SW480 (cell line): Measurements from ENCODE around the gene MEIS2.

Experiments
- DNase-seq: peaks from one replicate; pipeline ENCODE4 v3.0.0-alpha.2; 2016; ENCODE audit warnings: low spot score

MEIS2 gene

GRCh38 chr15:36965570-36966342 is 134.6 kb downstream of the MEIS2 start:
- DNase-seq, result no peak

GRCh38 chr15:36964626-36965025 is 135.7 kb downstream of the MEIS2 start:
- DNase-seq, result no peak

DNA sequence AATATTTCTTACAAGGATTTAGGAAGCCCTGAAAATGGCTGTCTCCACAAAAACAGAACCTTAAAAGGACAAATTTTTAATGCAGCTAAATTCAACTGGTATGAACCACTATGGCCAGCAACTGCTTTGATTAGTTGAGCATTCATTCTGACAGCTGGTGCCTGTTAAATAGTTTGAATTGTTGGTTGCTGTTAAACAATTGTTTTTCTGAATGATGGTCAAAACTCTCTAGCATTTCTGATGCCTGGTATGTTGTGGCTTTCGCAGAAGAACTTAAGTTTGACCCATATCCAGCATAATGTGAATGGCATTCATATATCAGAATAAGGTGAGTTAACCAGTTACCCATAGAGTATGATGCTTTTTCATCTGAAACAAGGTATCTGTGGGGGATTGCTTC is 138.4 kb downstream of the MEIS2 start:
- no peak for DNase-seq

DNA sequence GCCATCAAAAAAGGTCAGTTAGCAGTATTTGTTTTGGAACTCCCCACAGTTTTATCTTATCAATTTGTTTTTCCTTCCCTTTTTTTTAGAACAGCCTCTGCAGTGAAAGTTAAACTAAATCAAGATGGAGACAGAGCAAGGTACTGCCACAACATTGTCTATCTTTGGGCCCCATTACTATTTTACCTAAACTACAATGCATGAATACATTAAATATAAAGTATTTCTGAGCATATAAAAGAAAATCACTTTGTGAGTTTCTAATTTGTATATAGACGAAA is 139.5 kb downstream of the MEIS2 start:
- DNase-seq, result no peak

- no peak for DNase-seq
These were observed 140.0 kb downstream of the MEIS2 start for GRCh38 chr15:36960179-36960946.

GRCh38 chr15:36959746-36960145 is 140.6 kb downstream of the MEIS2 start:
- DNase-seq, result no peak

GRCh38 chr15:36958606-36959005 is 141.7 kb downstream of the MEIS2 start:
- no peak for DNase-seq

- DNase-seq, result no peak
These were observed 145.9 kb downstream of the MEIS2 start for GRCh38 chr15:36954486-36954885.

DNA sequence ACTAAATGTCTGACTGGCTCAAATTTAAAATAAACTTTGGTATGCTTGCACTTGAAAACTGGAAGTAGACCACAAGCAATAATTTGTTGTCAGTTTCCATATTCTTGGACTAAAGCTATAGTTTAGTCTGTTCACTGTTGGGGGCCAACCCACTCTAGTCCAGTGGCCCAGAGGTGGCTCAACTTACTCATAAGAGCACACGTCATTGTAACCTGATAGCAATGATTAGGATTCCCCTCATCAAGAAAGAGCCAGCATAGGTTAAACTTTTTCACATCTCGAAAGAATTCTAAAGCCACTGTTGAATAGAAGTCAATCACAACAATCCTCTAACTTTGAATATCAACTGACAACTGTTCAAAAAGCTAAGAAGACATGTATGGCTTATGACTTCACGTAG is 147.0 kb downstream of the MEIS2 start:
- no peak for DNase-seq

GRCh38 chr15:36951731-36952247 is 148.6 kb downstream of the MEIS2 start:
- no peak for DNase-seq

- DNase-seq, result no peak
These were observed 150.0 kb downstream of the MEIS2 start for GRCh38 chr15:36950371-36950770.

- DNase-seq, result no peak
These were observed 151.4 kb downstream of the MEIS2 start for GRCh38 chr15:36948982-36949381.

DNA sequence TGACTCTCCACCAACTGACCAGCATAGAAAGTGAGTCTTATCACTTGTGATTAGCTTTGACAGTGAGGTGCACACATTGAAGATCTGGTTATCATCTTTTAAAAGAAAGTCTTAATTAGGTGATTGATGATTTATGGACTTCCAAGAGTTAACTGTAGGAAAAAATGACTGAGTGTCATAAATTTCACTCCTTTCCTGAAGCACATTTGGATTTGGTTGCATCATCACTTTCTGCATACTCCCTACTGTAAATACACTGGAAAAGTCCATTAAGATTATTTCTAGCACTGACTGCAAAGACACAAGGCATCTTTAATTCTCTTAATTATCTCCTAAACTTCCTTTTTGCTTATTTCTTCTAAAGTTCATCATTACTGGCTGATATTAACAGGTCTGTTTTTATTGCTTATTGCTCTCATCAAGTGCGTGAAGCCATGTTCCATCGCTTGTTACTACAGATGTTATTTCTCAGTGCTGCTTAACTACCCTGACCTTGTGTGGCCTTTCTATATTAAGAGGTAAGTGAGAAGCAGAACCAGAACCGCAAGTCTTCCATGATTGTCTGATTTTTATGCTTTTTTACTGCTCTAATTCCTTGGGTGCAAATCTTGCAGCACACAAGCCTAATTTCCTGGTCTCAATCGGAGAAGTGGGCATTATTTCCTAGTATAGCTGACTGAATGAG is 153.2 kb downstream of the MEIS2 start:
- no peak for DNase-seq

DNA sequence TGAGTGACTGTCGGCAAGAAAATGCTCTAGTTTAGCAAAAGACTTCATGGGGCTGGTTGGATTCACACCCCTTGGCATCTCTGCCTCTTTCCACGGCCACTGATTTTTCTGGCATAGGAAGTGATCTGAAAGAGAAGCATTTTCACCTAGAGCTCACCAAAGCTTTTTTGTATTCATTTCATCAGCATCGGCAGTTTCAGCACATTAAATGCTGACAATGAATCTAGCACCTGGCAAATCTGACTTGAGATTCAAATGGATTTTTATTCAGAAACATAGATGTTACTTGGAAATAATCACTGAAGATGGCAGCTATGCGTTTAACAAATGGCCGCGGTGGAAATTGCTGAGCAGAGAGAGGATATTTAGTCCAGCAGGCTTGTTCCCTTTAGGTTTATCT is 155.9 kb downstream of the MEIS2 start:
- no peak for DNase-seq

DNA sequence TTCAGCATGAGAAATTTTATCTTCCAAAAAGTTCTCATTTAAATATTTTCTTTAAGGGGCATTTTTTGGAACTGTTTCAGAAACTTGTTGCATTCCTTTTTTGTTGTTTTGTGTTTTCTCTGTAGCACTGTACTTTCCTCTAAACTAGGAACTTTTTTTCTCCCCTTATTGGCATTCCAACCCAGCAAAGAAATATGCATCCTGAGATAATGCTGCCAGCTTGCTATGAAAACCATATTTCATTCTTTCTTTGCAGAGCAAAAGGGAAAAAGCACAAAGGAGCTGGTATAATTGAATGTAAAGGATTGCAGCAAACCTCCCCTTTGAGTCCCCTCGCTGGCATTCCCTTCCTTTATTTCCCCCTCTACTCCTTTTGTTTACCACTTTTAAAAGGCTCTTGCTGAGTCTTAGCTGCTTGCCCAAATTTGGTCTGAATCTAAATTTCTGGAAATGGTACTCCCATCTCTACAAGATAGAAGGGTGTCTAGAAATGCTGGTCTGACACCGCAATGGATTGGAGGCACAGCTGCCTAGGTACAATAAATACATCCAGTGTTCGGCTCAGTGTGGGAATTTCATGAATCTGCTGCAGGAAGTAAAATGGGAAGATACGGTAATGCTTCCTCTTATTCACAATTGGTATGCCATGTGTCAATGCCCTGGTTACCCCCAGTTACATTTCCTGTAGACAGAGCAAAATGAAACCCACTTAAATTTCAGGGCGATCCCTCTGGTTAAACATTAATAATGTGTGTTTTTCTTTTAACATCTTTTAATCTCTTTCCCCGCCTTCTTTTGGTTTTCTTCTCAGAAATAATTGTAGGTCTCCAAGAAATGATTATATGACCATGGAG is 156.6 kb downstream of the MEIS2 start:
- DNase-seq, result no peak

- no peak for DNase-seq
These were observed 158.0 kb downstream of the MEIS2 start for GRCh38 chr15:36942248-36942827.

- DNase-seq, result no peak
These were observed 158.6 kb downstream of the MEIS2 start for GRCh38 chr15:36941798-36942197.

DNA sequence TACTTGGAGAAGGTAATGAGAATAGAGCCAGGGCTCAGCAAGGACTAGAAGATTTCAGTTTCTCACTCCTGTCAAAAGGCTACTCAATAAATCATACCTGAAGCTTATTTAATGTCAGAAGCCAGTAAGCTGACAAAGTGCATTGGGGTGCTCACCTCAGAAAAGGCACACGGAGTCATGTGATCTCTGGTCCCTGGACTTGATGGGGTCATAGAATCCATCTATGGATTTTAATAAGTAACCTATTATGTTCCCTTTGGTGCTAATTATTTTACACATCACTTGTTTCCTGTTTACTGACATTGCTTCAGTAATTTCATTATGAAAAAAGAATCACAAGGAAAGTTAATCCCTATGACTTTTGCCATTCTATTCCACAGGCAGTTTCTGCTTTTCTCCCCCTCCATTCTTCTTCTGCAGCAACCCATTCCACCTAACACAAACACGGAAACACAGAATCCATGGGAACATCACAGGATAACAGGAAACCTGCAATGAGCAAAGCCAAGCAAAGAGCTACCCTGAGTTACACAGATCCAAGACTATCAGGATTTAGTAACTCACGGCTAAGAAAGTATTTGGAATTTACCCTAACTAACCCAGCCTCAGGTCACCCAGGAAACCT is 159.6 kb downstream of the MEIS2 start:
- peak; percentile 7 for DNase-seq

DNA sequence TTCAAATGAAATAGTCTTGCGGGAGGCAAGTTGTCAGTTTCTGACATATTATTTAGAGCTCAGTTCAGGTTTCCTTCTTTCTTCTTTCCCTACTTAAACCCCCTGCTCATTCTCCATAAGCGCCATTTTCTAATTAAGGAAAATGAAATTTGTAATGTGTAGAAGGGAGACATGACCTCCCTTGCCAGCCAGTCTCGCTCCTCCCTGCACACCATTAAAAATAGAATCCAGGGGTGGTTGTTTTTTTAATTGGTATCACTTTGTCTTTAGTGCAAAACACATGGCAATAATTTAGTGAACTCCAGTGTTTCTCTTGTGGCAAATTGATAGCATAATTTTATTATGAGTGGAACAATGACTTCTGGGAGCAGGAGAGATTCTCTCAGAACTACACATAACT is 160.1 kb downstream of the MEIS2 start:
- DNase-seq, result no peak

- DNase-seq, result no peak
These were observed 161.6 kb downstream of the MEIS2 start for GRCh38 chr15:36938764-36939163.

DNA sequence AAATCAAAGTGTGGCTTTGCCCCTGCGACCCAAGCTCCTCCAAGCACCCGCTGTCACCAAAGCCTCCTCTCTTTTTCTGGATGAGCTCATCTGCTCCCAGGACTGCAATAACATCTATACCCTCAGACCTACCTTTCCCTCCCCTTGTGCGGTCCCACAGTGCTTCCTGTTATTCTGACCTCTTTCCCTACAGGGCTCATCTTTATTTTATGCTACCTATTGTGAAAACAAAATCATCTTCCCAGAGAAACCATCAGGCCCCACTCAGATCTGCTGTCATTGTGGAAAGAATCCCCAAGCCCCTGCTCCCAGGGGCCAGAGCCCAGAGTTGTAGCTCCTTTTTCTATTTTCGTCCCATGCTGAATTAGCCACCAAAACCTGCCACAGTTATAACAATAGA is 162.2 kb downstream of the MEIS2 start:
- DNase-seq, result no peak
